Stimulated activated CD4-positive, alpha-beta T cell treated with anti-CD3 and anti-CD28 coated beads, TNF-alpha, amount 100 ng/mL, for 48 hours (primary cell): Measurements from ENCODE around the gene NOVA2.

Experiments used
- DNase-seq, 3 donors: peaks; one replicate each; pipeline ENCODE4 v3.0.0-alpha.2; 2020; ENCODE audit warnings: low read depth in 3 of 3

Gene NOVA2

DNA sequence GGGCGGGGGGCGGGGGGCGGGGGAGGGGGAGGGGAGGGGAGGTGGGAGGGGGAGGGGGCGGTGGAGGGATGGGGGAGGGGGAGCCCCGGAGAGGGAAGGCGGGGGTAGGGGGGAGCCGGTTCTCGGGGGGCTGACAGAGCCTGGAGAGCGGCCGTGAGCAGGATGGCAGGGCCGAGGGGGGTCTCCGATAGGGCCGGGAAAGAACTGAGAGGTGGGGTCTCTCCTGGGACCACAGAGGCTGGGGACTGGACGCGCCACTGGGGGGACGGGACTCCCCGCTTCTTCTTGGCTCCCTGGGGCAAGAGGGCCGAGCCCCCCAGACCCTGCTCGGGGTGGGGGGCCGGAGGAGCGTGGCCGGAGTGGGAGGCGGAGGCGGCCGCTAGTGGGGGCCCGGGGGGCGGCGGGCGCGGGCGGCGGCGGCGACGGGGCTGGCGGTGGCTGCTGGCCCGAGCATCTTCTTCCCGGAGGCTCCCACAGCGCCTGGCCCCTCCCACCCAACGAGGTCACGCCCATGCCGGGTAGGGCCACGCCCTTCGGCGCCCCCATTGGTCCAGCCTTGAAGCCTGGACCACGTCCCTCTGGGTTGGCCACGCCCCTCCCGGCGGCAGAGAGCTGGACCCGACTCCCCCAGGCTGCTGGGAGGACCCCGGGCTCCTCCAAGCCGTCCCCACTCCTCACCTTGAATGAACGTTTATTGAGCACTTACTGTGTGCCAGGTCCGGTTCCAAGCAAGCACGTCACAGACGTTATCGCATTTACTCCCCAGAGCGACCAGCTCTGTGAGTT is at the start of gene NOVA2:
Gene NOVA2 (minus strand): TSS at position 313 of the 786 bp plus-strand sequence. CDS start 514 bp downstream, outside the sequence.
- peak; percentile 20 to 49 (median 43) for DNase-seq

- no peak for DNase-seq
Observed at GRCh38 chr19:46023311-46023779, 49.7 kb upstream of the NOVA2 start.

DNA sequence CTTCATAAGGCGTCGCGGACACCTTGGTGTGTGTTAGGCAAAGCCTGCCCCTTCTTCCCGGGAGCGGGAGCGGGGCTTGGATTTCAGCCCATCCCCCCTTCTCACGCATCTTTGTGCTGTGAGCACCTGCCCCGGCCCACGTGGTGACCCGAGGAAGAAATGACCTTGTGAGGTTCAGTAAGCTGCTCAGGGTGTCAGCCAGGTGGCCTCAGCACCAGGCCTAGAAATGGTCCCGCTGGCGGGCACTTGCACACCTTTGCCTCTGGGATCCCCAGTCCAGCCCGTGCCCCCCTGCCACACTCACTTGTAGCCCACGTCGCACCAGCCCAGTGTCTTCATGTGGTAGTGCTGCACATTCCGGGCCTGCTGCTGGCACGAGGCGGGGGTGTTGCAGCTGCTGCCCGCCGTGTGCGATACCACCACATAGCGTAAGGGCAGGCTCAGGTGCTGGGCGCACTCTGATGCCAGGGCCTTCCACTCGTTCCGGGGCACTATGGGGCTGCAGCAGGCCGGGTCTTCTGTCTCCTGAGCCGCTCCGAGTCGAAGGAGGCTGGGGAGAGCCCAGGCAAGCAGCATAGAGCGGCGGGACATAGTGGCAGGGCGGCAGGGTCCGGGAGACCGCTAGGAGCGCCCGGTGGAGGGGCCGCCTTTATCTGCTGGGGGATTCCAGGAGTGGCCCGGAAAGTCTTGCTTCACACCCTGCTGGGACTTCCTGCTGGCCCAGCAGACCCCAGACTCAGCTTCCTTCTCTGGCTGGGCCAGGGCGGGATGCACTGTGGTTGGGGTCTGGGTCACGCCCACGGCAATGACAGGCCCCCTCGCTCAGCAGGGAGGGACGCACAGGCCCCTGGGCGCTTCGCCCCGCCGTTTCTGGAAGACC is 49.0 kb upstream of the NOVA2 start, which contains the start of gene PGLYRP1:
Gene PGLYRP1 (minus strand): TSS at position 623 of the 880 bp plus-strand sequence. CDS start 32 bp downstream, at position 591.
- no peak for DNase-seq

- no peak for DNase-seq
Observed at GRCh38 chr19:46022061-46022430, 48.4 kb upstream of the NOVA2 start.

- no peak for DNase-seq
Observed at GRCh38 chr19:46021531-46022041, 47.9 kb upstream of the NOVA2 start.

GRCh38 chr19:46020819-46021125 is 47.1 kb upstream of the NOVA2 start:
- DNase-seq = no peak

DNA sequence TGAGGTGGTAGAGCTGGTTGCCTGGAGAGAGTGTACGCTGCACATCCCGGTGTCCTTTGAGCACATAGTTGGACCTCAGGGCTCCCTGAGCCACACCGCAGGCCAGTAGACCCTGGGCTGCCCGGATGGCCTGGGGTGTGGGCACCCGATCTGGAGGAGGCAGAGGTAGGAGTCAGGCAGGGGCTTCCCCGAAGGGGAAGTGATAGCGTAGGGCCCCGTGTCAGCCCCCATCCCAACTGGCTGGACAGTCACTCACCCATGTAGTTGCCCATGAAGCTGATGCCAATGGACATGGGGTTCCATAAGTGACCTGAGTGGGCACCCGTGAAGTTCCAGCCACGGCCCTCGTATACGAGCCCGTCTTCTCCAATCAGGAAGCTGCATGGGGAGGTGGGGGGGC is 45.6 kb upstream of the NOVA2 start:
- no peak for DNase-seq

GRCh38 chr19:46018729-46019251 is 45.1 kb upstream of the NOVA2 start:
- no peak for DNase-seq

DNA sequence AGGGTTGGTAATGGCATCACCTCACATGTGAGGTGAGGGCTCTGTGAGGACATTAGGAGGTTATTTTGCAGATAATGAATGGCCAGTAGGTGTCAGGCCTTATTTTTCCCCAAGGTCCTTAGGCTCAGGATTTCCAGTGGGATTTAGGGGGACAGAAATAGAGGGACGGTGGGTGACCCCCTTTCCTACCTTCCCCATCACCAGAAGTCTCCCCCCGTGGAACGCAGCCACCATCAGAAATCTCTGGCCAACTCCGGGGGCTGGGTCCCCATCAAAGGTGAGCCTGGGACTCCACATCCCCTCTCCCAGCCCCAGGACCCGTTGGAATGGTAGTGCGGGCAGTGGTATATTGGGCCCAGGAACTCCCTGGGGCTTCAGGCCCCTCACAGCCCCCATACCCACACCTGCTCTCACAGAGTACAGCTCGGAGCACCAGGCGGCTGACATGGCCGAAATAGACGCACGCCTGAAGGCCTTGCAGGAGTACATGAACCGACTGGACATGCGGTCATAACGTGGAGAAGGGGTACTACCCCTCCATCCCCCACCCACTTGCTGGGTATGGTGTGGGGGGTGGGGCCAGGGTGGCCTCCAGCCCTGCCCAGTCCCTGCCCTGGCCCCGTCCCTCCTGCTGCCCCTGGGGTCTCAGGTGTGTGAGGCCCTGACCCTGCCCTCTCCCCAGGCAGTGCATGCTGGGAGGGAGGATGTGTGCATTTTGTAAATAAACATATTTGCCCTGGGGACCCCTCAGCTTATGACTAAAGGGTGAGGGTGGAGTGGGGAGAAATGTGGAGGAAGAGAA is 44.4 kb upstream of the NOVA2 start:
- DNase-seq = no peak

- DNase-seq = no peak
Observed at GRCh38 chr19:46017095-46017429, 43.4 kb upstream of the NOVA2 start.

DNA sequence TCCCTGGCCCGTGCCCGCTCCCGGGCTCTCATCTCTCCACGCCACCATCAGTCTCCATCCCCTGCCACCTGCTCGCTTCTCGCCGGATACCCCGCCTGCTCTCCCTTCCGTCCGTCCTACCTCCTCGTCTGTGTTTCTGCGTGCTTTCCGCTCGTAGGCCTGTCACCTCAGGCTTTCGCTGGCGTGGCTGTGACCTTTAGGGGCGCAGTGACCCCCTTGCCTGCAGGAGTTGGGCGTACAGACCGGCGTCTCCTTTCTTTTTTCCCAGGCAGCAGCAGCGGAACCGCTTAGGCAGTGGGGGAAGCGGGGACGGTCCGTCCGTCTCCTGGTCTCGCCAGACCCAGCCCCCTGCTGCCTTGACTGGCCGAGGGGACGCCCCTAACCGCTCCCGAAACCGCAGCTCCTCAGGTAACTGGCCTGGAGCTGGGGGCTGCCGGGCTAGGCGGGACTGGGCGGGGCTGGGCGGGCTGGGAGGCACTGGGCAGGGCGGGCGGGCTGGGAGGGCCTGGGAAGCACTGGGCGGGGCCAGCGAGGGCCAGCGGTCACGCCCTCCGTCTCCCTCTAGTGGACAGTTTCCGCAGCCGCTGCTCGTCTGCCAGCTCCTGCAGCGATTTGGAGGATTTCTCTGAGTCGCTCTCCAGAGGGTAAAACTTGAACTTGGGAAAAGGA is 42.9 kb upstream of the NOVA2 start:
- DNase-seq = peak; percentile 63 to 82 (median 63)

DNA sequence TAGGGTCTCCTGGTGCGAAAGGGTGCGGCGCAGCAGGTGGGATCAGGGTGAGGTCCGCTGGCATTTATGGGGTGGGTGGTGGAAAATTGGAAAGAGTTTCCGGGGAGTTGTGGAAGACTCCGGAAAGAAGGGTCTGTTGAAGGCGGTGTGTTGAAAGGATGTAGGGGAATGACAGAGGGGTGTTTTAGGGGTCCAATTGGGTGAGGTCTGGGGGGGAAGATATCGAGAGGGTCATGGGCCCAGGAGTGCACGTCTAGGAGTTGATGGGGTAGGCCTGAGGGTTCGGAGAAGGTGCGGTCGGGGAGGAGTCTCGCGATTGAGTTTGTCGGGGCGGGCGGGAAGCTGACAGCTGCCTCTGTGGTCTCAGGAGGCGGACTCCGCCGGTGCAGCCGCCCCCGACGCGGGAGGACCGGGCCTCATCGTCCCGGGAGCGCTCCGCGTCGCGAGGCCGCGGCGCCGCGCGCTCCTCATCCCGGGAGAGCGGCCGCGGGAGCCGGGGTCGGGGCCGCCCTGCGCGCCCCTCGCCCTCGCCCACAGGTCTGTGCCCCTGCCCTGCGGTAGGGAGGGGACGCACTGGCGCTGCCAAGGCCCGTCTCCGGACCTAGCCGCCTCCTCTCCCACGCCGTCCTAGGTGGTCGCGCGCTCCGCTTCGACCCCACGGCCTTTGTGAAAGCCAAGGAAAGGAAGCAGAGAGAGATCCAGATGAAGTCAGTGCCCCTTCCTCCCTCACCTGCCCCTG is 42.2 kb upstream of the NOVA2 start:
- no peak for DNase-seq

DNA sequence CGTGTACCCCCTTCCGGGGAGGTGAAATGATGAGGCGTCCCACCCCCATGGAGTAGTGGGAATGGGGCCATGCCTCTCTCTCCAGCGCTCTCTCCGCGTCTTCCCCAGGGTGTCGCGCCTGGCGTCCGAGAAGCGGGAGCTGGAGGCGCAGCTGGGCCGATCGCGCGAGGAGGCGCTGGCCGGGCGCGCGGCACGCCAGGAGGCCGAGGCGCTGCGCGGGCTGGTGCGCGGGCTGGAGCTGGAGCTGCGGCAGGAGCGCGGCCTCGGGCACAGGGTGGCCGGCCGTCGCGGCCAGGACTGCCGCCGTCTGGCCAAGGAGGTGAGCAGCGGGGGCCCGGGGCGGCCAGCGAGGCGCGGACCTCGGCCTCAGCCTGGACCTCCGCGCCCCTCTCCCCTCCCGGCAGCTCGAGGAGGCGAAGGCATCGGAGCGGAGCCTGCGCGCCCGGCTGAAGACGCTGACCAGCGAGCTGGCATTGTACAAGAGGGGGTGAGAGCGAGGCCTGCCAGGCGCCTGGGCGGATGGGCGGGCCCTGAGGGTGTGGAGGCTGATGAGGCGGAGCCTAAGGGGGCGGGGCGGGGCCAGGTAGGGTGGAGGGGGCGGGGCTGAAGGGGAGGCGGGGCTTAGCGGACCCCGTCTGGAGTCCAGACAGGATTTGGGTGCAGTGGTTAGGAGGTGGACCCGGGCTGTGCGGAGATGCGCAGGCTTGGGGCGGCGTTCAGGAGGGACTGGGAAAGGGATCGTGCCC is 41.4 kb upstream of the NOVA2 start:
- peak in 2 of 3 donors; percentile 36 to 79 for DNase-seq

DNA sequence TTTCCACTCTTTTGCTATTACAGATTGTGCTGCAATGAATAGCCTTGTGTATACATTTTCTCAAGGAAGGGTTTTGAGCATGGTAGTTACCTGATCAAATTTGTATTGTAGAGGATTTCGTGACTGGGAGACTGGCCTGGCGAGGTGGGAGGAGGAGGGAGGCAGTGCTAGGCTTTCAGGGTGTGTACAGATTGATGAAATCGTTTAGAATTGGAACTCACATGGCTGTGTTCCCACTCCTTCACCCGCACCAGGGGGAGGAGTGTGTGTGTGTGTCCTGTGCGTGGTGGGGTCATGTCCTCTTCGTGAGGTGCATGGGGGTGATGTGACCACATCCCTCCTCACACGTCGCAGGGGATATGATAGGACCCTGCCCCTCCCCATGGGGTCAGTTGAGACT is 40.9 kb upstream of the NOVA2 start:
- no peak for DNase-seq

DNA sequence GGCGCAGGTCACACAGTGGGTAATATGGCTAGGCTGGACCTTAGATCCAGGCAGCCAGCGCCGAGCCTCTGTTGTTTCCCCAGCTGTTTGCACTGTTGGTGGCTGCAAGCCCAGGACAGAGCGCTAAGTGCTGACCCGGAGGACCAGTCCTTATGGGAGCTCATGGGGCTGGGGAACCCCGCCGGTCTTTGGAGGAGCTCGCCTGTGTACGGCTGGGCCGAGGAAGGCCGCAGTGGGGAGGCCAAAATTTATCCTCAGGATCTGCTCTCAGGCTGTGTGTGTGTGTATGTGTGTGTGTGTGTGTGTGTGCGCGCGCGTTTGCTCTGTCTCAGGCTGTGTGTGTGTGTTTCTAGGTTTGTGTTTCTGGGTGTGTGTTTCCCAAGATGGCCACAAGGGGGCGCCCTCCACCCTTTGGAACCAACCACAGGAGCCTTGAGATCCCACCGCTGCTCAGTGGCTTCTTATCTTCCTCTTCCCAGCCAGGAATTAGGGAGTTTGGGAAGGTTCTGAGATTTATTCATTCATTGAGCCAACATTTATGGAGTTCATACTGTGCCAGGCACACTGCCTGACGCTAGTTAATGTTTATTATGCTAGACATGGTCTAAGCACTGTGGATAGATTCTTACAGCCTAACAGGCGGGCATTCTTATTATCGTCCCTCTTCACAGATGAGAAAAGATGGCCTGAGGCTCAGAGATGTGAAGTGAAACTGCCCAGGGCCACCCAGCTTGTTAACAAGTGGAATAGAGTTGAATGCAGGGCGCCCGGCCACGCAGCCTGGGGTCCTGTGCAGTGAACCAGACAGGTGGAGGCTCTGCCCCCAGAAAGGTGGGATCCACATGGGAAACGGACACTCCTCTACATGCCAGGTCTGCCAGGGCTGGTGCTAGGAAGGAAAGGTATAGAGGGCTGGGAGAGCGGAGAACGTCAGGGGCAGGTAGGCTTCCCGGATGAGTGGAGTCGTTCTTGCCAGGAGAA is 36.2 kb upstream of the NOVA2 start:
- peak; percentile 14 to 49 (median 30) for DNase-seq

GRCh38 chr19:46006411-46006810 is 32.7 kb upstream of the NOVA2 start:
- DNase-seq = no peak

GRCh38 chr19:46002678-46003275 is 29.1 kb upstream of the NOVA2 start:
- DNase-seq = no peak
